HepG2 (cell line): ENCODE results near the gene PCBP4.

ENCODE experiments used
- MEIS2 ChIP-seq: sonication (generic); formaldehyde crosslinking; IDR thresholded peaks from 2 replicates; pipeline ENCODE4 v1.9.0; 2021; ENCODE audit warnings: mild to moderate bottlenecking, missing genetic modification reagents
- POLR2A ChIP-seq, 2 experiments: IDR thresholded peaks; 2 replicates each; pipeline ENCODE4 v1.6.1; 2011; ENCODE audit warnings: low read depth in 2 of 2, low read length in 2 of 2, mild to moderate bottlenecking in 1 of 2, moderate library complexity in 1 of 2; ENCODE audit not compliant: insufficient read depth in 1 of 2
- SMC3 ChIP-seq: IDR thresholded peaks from 2 replicates; pipeline ENCODE4 v1.6.1; 2011; ENCODE audit warnings: low read length, improper control_type of control experiment
- ZNF432 ChIP-seq: sonication (generic); formaldehyde crosslinking; IDR thresholded peaks from 2 replicates; pipeline ENCODE4 v1.5.0; 2020; ENCODE audit warnings: missing genetic modification reagents, mild to moderate bottlenecking, borderline replicate concordance

DNA sequence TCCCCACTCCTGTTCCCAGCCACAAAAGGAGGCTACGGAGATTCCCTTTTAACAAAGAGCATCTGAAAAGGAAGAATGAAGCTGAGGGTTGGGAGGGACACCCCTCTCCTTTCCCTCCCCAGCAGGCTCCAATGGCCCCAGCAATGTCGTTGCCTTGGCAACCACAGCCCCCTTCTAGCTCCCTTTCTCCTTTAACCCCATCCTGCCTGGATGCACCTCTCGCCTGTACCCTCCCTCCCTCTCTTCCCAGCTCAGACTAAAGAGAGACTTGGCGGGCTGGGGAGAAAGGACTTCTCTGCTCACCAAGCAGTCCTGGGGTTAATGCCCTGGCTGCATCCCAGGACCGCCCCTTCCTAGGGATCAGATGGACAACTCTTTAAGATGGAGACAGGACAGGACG, 35.5 kb upstream of the PCBP4 start:
- TF ChIP-seq SMC3, result no peak
- no peak for TF ChIP-seq MEIS2
- TF ChIP-seq POLR2A (IDR thresholded peaks at IDR 0.05; ENCODE audit: insufficient read depth in 1 of 2, low read depth in 2 of 2, low read length in 2 of 2), result no peak
- TF ChIP-seq ZNF432 (CRISPR knock-in tag), result no peak
